ENCODE results near the gene GLI3. TPM values are rescaled to one million over a fixed set of nuclear protein-coding genes. Genes with fewer than 3 reads are reported as not detected.
A peak's percentile ranks its signal among the peaks of the same experiment; 100 is the strongest.

Gene GLI3
- total RNA-seq, 1 donor: 4.3 TPM

GRCh38 chr7:42269161-42269560 lies 32.2 kb upstream of the GLI3 start:
- DNase-seq (ENCODE audit: low read depth): no peak
- no peak overlapping the region for H3K4me3 ChIP-seq (ENCODE audit: low read depth, low read length)
- TF ChIP-seq CTCF (IDR thresholded peaks at IDR 0.05; ENCODE audit: insufficient read depth, low read depth, low read length): no peak

- TF ChIP-seq CTCF (IDR thresholded peaks at IDR 0.05; ENCODE audit: insufficient read depth, low read depth, low read length): no peak
- no peak for DNase-seq (ENCODE audit: low read depth)
- H3K4me3 ChIP-seq (ENCODE audit: low read depth, low read length): no peak overlapping the region
Measured at GRCh38 chr7:42264702-42265101, 27.7 kb upstream of the GLI3 start.

- TF ChIP-seq CTCF (IDR thresholded peaks at IDR 0.05; ENCODE audit: insufficient read depth, low read depth, low read length): no peak
- no peak for DNase-seq (ENCODE audit: low read depth)
- H3K4me3 ChIP-seq (ENCODE audit: low read depth, low read length): no peak overlapping the region
Measured at GRCh38 chr7:42263971-42264370, 27.0 kb upstream of the GLI3 start.

- no peak overlapping the region for H3K4me3 ChIP-seq (ENCODE audit: low read depth, low read length)
- DNase-seq (ENCODE audit: low read depth): no peak
- no peak for TF ChIP-seq CTCF (IDR thresholded peaks at IDR 0.05; ENCODE audit: insufficient read depth, low read depth, low read length)
Measured at GRCh38 chr7:42262964-42263363, 26.0 kb upstream of the GLI3 start.

GRCh38 chr7:42254217-42254616 lies 17.2 kb upstream of the GLI3 start:
- no peak for TF ChIP-seq CTCF (IDR thresholded peaks at IDR 0.05; ENCODE audit: insufficient read depth, low read depth, low read length)
- peak; percentile 78 for DNase-seq (ENCODE audit: low read depth)
- H3K4me3 ChIP-seq (ENCODE audit: low read depth, low read length): no peak overlapping the region

- no peak for DNase-seq (ENCODE audit: low read depth)
- no peak for TF ChIP-seq CTCF (IDR thresholded peaks at IDR 0.05; ENCODE audit: insufficient read depth, low read depth, low read length)
- no peak overlapping the region for H3K4me3 ChIP-seq (ENCODE audit: low read depth, low read length)
Measured at GRCh38 chr7:42253316-42253715, 16.3 kb upstream of the GLI3 start.

- no peak for TF ChIP-seq CTCF (IDR thresholded peaks at IDR 0.05; ENCODE audit: insufficient read depth, low read depth, low read length)
- DNase-seq (ENCODE audit: low read depth): no peak
- no peak overlapping the region for H3K4me3 ChIP-seq (ENCODE audit: low read depth, low read length)
Measured at GRCh38 chr7:42250411-42250810, 13.4 kb upstream of the GLI3 start.

All from fibroblast of villous mesenchyme (primary cell).